SIG-M5 (cell line): ENCODE results near the gene TRPM3.
A peak's percentile ranks its signal among the peaks of the same experiment; 100 is the strongest.

Experiments
- DNase-seq: peaks from one replicate; lab custom pipeline; 2025; lab: John Stamatoyannopoulos, UW

The TRPM3 gene

DNA sequence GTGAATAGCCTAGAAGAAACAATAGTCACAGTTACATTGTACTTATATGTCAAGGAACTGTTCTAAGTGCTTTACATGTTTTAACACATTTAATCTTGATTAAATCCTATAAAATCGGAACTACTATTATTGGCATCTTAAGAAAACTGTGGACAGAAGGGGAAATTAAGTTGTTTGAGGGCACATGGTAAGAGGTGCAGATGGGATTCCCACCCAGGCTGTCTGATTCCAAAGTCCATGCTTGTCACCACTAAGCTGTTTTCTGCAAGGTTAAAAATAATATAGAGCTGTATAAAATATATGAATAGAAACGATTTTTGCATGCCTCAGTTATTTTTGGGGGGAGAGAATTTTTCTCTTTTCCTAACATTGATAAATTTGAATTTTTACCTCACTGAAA is 512.4 kb downstream of the TRPM3 start:
- no peak for DNase-seq

GRCh38 chr9:70607926-70608325 is 513.5 kb downstream of the TRPM3 start:
- peak; percentile 19 for DNase-seq

DNA sequence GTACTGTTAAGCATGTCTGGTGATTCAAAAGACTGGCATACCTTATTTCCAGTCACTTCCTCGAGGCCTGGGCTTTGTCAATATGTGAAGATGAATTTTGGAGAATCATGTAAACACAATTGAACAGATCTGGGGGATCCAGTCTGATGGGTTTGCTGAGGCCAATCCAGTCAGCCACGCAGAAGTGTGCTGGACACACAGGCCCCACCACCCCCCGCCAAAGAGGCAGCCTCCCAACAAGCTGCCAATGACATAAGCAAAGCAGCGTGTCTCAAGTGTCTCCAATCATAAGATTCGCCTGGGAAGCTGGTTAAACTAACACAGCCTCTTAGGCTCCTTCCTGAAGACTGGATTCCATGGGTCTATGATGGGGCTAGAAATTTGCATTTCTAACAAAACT is 514.1 kb downstream of the TRPM3 start:
- no peak for DNase-seq

GRCh38 chr9:70603020-70603411 is 518.4 kb downstream of the TRPM3 start:
- DNase-seq, result no peak

DNA sequence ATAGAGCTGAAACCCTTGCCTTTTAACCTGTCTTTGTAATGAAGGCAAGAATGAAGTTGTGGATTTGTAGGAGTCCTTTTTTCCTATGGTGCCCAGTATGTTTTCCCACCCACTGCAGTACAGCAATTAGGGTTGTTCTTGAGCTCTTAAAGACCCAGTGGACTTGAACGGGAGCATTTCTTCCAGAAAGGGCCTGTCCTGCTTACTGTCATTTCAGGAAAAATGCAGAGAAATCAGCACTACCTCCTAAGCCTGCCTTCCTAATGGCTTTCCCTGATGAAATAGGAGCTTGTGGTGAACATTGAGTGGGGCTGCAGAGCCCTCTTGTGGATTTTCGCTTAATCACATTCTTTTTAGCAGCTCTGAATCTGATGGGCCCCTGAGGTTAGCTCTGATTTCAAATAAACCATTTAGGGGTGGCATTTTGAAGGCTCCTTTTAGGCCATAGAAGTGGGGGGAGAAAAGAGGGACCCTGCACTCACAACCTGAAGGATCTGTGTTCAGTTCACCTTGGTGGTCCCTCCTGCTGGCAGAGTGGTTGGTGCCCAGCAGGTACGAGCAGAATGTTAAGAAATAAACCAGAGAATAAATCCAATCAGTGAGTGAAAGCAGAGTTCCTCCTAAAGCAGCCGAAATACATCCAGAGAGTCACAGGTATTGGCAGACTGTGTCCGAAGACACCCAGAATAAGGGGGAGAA is 519.0 kb downstream of the TRPM3 start:
- DNase-seq, result no peak

GRCh38 chr9:70601000-70601951 is 520.1 kb downstream of the TRPM3 start:
- no peak for DNase-seq

DNA sequence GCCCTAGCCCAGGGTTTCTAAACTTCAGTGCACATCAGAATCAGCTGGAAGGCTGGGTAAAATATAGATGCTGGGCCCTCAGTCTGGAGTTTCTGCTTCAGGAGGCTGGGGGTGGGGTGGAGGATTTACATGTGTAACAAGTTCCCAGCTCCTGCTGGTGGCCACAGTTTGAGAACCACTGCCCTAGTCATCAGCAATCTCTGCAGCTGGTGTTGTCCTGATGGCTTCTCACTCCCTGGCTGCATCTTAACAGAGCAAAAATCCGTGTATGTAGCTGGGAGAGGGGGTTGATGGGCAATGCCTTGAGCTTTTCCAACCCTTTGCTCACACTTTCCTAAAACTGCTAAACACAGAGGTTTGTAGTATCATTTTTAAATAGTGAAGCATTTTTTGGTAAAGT is 520.9 kb downstream of the TRPM3 start:
- no peak for DNase-seq

DNA sequence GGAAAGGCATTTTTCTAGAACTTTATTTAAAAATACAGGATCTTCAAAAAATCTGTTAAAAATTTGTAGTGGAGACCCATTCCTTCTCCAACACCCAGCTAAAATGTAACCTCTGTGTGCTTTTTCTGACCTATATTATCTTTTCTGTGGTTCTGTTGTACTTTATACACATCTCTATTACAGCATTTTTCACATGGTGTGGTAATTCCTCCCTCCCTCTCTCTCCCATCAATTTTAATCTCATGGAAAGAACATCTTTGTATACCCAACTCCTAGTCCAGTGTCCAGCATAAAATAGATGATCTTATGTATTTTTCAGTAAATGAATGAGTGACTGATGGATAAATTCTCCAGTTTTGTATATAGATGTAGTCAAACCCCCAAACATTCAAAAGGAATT is 523.5 kb downstream of the TRPM3 start:
- DNase-seq, result no peak

DNA sequence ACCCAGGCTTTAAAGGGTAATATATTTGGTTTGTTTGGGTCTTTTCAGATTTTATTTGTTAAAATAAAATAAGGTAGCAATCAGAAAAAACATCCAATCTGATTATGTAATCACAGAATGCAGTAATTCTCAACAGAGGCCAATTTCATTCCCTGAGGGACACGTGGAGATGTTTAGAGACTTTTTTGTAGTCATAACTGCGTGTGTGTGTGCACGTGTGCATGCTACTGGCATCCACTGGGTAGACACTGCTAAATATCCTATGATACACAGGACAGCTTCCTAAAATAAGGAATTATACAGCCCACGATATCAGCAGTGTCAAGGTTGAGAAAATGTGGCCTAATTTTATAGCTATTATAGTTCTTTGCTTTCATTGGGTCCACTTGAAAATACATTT is 526.2 kb downstream of the TRPM3 start:
- DNase-seq, result no peak

DNA sequence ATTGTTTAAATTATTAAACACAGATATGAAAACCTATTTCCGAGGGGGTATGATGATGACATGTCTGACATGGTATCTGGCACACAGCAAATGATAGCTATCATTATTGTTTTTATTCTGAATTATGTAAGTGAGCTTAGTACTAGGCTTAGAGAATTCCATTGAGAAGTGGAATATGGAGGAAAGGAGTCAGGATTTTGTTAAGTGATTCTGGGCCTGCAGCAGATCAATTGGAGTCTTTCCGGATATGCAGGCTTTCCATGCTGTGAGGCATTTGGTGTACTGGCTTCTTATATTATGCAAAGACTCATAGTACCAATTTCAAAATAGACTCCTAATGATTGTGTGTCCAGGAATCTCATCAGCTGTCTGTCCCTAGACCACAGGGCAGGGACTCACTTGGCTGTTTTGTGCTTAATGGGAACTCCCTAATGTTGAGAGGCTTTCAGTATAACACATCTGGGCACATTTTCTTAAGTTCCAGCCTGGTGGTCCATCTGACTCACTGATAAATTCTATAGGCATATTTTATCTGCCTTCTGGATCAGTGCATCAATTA is 527.0 kb downstream of the TRPM3 start:
- no peak for DNase-seq

- no peak for DNase-seq
Measured at GRCh38 chr9:70593241-70593640, 528.2 kb downstream of the TRPM3 start.

DNA sequence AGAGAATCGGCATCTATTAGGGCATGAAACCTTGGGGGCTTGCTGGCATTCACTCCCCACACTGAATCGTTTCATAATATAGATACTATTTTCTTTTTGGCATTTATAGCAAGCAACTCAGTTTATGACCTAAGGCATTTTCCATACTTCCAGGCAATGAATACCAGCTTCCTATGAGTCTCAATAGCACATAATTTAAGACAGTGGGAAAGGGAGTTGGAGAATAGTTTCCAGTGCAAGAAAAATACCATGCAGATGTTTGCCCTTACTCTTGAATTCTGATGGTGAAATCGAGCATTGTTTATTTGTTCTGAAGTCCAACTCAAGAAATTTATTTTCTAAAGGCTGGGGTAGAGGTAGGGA is 531.1 kb downstream of the TRPM3 start:
- no peak for DNase-seq

DNA sequence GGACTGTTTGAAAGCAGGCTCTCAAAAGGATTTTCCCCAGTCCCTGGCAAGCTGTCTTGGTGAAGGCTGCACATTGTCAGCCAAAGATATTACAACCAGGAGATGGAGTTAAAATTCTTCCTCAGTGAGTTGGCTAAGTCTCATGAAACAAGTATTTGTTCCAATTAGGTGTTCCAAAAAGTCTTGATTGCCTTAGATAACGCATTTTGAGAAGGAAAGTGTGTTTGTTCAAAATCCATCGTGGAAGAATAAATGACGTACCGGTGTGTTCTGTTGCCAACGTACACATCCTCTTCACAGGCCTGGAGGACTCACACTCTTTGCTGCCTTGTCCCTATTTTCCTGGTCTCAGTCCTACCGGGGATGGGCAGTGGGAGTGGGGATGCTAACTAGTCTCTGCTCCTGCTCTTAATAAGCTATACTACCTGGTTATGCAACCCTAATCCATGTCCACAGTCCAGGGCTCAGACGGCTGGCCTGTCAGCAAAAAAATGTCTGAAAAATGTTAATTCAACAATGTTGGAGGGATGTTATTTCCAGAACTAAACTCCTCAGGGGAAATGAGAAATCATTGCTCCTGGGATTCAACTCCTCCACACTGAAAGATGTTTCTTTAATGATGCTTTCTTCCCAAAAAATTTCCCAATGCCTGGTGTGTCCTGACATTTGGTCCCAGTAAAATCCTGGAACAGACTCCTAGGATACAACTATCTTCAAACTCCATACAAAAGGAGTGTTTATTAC is 531.7 kb downstream of the TRPM3 start:
- DNase-seq, result no peak

GRCh38 chr9:70588999-70589398 is 532.4 kb downstream of the TRPM3 start:
- DNase-seq, result no peak

DNA sequence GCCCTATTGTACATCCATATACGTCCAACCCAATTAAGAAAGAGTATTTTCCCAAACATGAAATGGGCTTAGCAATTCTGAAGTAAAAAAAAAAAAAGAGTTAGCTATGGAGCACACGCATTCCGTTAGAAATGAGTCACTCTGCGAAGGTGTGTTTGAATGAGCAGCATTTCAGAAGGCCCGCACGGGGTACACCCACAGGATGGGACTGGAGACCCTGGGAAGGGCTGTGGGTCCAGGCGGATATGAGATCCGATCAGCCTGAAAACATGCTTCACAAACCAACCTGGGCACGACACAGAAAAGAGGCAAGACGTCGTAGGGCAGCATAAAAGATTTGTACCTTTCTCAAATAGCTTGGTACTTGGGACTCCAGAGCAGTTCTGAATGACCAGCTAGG is 533.0 kb downstream of the TRPM3 start:
- DNase-seq, result no peak

- DNase-seq, result no peak
Measured at GRCh38 chr9:70587201-70587600, 534.2 kb downstream of the TRPM3 start.

DNA sequence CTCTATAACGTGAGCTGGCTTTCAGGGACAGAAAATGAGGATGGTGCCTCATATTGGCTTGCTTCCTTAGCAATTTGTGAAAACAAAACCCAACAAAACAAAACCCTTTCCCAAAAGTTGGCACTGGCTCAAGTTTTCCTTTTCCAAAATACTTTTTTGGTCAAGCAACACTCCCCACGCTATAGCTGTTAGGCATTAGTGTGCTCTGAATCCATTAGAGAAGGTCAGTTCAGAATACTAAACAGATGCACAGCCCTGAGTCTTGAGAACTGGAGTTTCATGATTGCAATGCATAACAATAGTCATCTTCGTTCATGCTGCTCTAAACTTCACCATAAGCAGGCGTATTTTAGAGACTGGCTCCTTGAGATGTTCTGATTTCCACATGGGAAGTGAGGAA is 534.9 kb downstream of the TRPM3 start:
- no peak for DNase-seq

GRCh38 chr9:70581955-70582350 is 539.5 kb downstream of the TRPM3 start:
- DNase-seq, result no peak

DNA sequence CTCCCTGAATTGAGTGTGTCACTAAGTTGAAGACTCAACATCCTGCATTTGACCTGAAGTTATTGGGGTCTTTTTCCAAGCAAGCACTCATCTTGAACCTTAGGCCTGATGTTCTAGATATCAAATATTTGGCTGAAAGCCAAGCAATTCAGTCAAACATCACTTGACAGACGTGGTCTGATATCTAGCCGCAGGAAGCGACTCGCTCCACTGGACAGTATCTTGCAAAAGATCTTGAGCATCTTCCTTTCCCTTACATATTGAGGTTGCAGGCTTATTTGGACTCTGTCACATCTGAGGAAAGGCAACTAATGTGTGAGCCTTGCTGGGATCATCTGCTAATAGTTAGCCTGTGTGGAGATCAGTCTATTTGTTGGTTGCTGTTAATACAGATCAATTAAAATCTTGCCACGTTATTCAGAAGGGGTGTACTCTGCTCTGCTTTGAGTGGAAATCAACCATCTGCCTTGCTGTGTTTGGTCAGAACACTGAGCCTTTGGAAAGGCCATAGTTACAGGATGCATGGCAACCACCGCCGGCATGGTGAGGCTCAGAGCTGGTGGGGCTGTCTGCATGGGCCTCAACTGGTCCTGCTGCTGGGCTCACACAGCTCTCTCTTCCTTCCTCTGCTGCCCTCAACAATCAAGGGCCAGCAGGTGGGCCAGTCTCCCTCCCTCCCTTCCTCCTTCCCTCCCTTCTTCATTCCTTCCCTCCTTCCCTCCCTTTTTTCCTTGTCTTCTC is 540.0 kb downstream of the TRPM3 start:
- DNase-seq, result no peak

- peak; percentile 55 for DNase-seq
Measured at GRCh38 chr9:70580606-70581195, 540.7 kb downstream of the TRPM3 start.

GRCh38 chr9:70579686-70580085 is 541.7 kb downstream of the TRPM3 start:
- no peak for DNase-seq
